DOHH2 (cell line): Measurements from ENCODE around the gene ELAVL1.

Source experiments
- EZH2phosphoT487 ChIP-seq: fragments of 200-600 bp; sonication (generic); IDR thresholded peaks from 2 replicates; pipeline ENCODE4 v1.6.1; 2017; ENCODE audit warnings: borderline replicate concordance, mild to moderate bottlenecking, antibody characterized with exemption, low read length, moderate library complexity, mixed read lengths
- TF ChIP-seq, protein P1 (sequence below): fragments of 200-600 bp; sonication (generic); IDR thresholded peaks from one replicate; pipeline ENCODE4 v1.5.1; 2014; ENCODE audit warnings: antibody characterized with exemption, mild to moderate bottlenecking, low read depth, low read length; ENCODE audit not compliant: poor library complexity, severe bottlenecking

DNA sequence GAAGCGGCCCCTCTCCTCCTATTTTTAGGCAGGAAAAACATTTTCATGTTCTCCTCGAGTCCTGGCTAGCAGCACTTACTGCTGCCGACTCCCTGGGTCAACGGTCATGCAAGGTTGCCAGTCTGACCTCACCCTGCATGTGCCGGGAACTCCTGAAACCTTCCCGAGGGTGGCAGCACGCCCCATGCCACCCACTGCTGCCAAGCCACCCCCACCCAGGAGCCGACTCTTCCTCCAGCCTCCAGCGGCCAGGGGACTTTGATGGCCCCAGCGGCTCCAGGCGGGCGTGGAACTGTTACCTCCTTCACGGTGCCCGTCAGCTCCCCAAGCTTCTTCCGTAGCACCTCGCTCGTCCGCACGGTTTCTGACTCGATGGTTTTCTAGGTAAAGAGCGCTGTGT, 70.7 kb downstream of the ELAVL1 start:
- TF ChIP-seq, protein P1, sequence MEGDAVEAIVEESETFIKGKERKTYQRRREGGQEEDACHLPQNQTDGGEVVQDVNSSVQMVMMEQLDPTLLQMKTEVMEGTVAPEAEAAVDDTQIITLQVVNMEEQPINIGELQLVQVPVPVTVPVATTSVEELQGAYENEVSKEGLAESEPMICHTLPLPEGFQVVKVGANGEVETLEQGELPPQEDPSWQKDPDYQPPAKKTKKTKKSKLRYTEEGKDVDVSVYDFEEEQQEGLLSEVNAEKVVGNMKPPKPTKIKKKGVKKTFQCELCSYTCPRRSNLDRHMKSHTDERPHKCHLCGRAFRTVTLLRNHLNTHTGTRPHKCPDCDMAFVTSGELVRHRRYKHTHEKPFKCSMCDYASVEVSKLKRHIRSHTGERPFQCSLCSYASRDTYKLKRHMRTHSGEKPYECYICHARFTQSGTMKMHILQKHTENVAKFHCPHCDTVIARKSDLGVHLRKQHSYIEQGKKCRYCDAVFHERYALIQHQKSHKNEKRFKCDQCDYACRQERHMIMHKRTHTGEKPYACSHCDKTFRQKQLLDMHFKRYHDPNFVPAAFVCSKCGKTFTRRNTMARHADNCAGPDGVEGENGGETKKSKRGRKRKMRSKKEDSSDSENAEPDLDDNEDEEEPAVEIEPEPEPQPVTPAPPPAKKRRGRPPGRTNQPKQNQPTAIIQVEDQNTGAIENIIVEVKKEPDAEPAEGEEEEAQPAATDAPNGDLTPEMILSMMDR: no peak
- no peak for TF ChIP-seq EZH2phosphoT487
